DMS79 treated with DMSO at 0.1 percent for 48 hours (cell line): ENCODE results near the gene DNAL1.
"Not testable (repeated sequence)": the region's sequence is repeated elsewhere in the genome, so short reads cannot be mapped to it uniquely, and the experiment has no call there.

Experiments
- DNase-seq: peaks from one replicate; lab custom pipeline; 2025; lab: John Stamatoyannopoulos, UW

DNAL1 gene

GRCh38 chr14:73644531-73645247 lies at the start of gene DNAL1:
Gene DNAL1, plus strand, starts transcription at chr14:73644986. Its CDS starts 54 bp downstream, at chr14:73645040.
- DNase-seq: peak; percentile 99

- DNase-seq: no peak
Observed at GRCh38 chr14:73599499-73599898, 45.3 kb upstream of the DNAL1 start.

GRCh38 chr14:73602994-73603393 lies 41.8 kb upstream of the DNAL1 start:
- no peak for DNase-seq

GRCh38 chr14:73606271-73606670 lies 38.5 kb upstream of the DNAL1 start:
- no peak for DNase-seq

GRCh38 chr14:73607241-73607640 lies 37.5 kb upstream of the DNAL1 start:
- no peak for DNase-seq

GRCh38 chr14:73610687-73611086 lies 34.1 kb upstream of the DNAL1 start:
- DNase-seq: no peak

- peak; percentile 55 for DNase-seq
Observed at GRCh38 chr14:73612339-73613045, 32.3 kb upstream of the DNAL1 start, which contains the start of gene ACOT6. Gene ACOT6, plus strand, starts transcription at chr14:73612517. Its CDS starts 55 bp downstream, at chr14:73612572.

- DNase-seq: no peak
Observed at GRCh38 chr14:73613046-73613383, 31.8 kb upstream of the DNAL1 start.

GRCh38 chr14:73613419-73613963 lies 31.3 kb upstream of the DNAL1 start:
- no peak for DNase-seq

- no peak for DNase-seq
Observed at GRCh38 chr14:73616831-73617230, 28.0 kb upstream of the DNAL1 start.

GRCh38 chr14:73619524-73619923 lies 25.3 kb upstream of the DNAL1 start:
- no peak for DNase-seq

GRCh38 chr14:73620268-73620667 lies 24.5 kb upstream of the DNAL1 start:
- DNase-seq: no peak

GRCh38 chr14:73623504-73624054 lies 21.2 kb upstream of the DNAL1 start:
- no peak for DNase-seq

GRCh38 chr14:73625706-73626105 lies 19.1 kb upstream of the DNAL1 start:
- DNase-seq: no peak

- no peak for DNase-seq
Observed at GRCh38 chr14:73627151-73627558, 17.6 kb upstream of the DNAL1 start.

- DNase-seq: no peak
Observed at GRCh38 chr14:73630009-73630780, 14.6 kb upstream of the DNAL1 start.

- peak; percentile 87 for DNase-seq
Observed at GRCh38 chr14:73633116-73634010, 11.4 kb upstream of the DNAL1 start.

- peak; percentile 62 for DNase-seq
Observed at GRCh38 chr14:73634011-73634833, 10.6 kb upstream of the DNAL1 start.

GRCh38 chr14:73636355-73636754 lies 8.4 kb upstream of the DNAL1 start:
- not testable (repeated sequence) for DNase-seq

- DNase-seq: no peak
Observed at GRCh38 chr14:73637830-73638229, 7.0 kb upstream of the DNAL1 start.
